Measurements from ENCODE around the gene STX19.

STX19 gene

DNA sequence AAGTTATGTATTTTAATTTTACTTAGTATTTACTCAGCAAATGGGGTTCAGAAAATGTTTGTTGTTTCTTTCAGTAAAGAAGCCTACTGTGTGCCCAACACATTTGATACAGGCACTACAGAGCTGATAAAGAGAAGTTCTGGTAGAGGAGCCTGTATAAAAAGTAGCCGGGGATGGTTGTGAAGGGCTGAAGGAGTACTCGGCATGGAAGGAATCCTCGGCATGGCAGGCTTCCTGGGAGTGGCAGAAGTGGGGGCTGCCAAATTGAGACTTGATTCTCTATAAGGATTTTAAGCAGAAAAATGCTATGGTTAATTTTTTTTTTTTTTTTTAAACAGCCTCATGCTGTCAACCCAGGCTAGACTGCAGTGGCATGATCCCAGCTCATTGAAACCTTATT, 39.2 kb downstream of the STX19 start:
- CTCF ChIA-PET, result interaction anchor here (0.6 to 1.2 kb wide), 2 partner anchors 14 to 134 kb away, joined by 4 read pairs; no protein-coding TSS in a partner anchor
- H3K4me3 ChIP-seq (ENCODE audit: low read depth, low read length), result no peak overlapping the region
- peaks cover 9% of the 10 kb centered on the region for H3K4me1 ChIP-seq (ENCODE audit: control insufficient read depth, insufficient read depth, low read length)
- H3K36me3 ChIP-seq (ENCODE audit: control insufficient read depth in 2 of 2, insufficient read depth in 1 of 2, low read length in 2 of 2), result no peaks in the 10 kb centered on the region
- POLR2A ChIA-PET, result interaction anchor here (1.0 kb wide), 1 partner anchor 16 kb away, joined by 4 read pairs; the partner anchor contains the start of gene PROS1
- H3K27ac ChIP-seq (ENCODE audit: extremely low read depth, low read depth, low read length), result no peak overlapping the region
- H3K9me3 ChIP-seq (ENCODE audit: control insufficient read depth, insufficient read depth, low read depth, low read length), result no peaks in the 10 kb centered on the region
- TF ChIP-seq ZNF302 (tag by site-specific recombination; IDR thresholded peaks at IDR 0.05; ENCODE audit: low read depth) (no peak), ZNF138 (tag by site-specific recombination; IDR thresholded peaks at IDR 0.05; ENCODE audit: borderline replicate concordance) (no peak), ZNF292 (tag by site-specific recombination; IDR thresholded peaks at IDR 0.05; ENCODE audit: borderline replicate concordance, low read depth) (no peak), ZNF140 (tag by site-specific recombination; IDR thresholded peaks at IDR 0.05) (no peak), GLI4 (tag by site-specific recombination; IDR thresholded peaks at IDR 0.05) (no peak), ZNF112 (tag by site-specific recombination; IDR thresholded peaks at IDR 0.05) (no peak), ZNF114 (tag by site-specific recombination; IDR thresholded peaks at IDR 0.05) (no peak)
- TF ChIP-seq, protein P1, sequence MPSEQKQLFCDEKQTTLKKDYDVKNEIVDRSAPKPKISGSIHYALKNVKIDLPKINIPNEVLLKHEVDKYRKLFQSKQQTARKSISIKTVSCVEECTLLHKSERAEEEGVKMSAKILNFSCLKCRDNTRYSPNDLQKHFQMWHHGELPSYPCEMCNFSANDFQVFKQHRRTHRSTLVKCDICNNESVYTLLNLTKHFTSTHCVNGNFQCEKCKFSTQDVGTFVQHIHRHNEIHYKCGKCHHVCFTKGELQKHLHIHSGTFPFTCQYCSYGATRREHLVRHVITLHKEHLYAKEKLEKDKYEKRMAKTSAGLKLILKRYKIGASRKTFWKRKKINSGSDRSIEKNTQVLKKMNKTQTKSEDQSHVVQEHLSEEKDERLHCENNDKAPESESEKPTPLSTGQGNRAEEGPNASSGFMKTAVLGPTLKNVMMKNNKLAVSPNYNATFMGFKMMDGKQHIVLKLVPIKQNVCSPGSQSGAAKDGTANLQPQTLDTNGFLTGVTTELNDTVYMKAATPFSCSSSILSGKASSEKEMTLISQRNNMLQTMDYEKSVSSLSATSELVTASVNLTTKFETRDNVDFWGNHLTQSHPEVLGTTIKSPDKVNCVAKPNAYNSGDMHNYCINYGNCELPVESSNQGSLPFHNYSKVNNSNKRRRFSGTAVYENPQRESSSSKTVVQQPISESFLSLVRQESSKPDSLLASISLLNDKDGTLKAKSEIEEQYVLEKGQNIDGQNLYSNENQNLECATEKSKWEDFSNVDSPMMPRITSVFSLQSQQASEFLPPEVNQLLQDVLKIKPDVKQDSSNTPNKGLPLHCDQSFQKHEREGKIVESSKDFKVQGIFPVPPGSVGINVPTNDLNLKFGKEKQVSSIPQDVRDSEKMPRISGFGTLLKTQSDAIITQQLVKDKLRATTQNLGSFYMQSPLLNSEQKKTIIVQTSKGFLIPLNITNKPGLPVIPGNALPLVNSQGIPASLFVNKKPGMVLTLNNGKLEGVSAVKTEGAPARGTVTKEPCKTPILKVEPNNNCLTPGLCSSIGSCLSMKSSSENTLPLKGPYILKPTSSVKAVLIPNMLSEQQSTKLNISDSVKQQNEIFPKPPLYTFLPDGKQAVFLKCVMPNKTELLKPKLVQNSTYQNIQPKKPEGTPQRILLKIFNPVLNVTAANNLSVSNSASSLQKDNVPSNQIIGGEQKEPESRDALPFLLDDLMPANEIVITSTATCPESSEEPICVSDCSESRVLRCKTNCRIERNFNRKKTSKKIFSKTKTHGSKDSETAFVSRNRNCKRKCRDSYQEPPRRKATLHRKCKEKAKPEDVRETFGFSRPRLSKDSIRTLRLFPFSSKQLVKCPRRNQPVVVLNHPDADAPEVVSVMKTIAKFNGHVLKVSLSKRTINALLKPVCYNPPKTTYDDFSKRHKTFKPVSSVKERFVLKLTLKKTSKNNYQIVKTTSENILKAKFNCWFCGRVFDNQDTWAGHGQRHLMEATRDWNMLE (tag by site-specific recombination; conservative IDR thresholded peaks at IDR 0.05; ENCODE audit: low read depth), result no peak
- TF ChIP-seq, protein P2, sequence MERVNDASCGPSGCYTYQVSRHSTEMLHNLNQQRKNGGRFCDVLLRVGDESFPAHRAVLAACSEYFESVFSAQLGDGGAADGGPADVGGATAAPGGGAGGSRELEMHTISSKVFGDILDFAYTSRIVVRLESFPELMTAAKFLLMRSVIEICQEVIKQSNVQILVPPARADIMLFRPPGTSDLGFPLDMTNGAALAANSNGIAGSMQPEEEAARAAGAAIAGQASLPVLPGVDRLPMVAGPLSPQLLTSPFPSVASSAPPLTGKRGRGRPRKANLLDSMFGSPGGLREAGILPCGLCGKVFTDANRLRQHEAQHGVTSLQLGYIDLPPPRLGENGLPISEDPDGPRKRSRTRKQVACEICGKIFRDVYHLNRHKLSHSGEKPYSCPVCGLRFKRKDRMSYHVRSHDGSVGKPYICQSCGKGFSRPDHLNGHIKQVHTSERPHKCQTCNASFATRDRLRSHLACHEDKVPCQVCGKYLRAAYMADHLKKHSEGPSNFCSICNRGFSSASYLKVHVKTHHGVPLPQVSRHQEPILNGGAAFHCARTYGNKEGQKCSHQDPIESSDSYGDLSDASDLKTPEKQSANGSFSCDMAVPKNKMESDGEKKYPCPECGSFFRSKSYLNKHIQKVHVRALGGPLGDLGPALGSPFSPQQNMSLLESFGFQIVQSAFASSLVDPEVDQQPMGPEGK (tag by site-specific recombination; IDR thresholded peaks at IDR 0.05), result no peak
- TF ChIP-seq, protein P3, sequence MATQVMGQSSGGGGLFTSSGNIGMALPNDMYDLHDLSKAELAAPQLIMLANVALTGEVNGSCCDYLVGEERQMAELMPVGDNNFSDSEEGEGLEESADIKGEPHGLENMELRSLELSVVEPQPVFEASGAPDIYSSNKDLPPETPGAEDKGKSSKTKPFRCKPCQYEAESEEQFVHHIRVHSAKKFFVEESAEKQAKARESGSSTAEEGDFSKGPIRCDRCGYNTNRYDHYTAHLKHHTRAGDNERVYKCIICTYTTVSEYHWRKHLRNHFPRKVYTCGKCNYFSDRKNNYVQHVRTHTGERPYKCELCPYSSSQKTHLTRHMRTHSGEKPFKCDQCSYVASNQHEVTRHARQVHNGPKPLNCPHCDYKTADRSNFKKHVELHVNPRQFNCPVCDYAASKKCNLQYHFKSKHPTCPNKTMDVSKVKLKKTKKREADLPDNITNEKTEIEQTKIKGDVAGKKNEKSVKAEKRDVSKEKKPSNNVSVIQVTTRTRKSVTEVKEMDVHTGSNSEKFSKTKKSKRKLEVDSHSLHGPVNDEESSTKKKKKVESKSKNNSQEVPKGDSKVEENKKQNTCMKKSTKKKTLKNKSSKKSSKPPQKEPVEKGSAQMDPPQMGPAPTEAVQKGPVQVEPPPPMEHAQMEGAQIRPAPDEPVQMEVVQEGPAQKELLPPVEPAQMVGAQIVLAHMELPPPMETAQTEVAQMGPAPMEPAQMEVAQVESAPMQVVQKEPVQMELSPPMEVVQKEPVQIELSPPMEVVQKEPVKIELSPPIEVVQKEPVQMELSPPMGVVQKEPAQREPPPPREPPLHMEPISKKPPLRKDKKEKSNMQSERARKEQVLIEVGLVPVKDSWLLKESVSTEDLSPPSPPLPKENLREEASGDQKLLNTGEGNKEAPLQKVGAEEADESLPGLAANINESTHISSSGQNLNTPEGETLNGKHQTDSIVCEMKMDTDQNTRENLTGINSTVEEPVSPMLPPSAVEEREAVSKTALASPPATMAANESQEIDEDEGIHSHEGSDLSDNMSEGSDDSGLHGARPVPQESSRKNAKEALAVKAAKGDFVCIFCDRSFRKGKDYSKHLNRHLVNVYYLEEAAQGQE (tag by site-specific recombination; IDR thresholded peaks at IDR 0.05), result no peak
- TF ChIP-seq, protein P4, sequence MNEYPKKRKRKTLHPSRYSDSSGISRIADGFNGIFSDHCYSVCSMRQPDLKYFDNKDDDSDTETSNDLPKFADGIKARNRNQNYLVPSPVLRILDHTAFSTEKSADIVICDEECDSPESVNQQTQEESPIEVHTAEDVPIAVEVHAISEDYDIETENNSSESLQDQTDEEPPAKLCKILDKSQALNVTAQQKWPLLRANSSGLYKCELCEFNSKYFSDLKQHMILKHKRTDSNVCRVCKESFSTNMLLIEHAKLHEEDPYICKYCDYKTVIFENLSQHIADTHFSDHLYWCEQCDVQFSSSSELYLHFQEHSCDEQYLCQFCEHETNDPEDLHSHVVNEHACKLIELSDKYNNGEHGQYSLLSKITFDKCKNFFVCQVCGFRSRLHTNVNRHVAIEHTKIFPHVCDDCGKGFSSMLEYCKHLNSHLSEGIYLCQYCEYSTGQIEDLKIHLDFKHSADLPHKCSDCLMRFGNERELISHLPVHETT (tag by site-specific recombination; IDR thresholded peaks at IDR 0.05), result no peak
- TF ChIP-seq, protein P5, sequence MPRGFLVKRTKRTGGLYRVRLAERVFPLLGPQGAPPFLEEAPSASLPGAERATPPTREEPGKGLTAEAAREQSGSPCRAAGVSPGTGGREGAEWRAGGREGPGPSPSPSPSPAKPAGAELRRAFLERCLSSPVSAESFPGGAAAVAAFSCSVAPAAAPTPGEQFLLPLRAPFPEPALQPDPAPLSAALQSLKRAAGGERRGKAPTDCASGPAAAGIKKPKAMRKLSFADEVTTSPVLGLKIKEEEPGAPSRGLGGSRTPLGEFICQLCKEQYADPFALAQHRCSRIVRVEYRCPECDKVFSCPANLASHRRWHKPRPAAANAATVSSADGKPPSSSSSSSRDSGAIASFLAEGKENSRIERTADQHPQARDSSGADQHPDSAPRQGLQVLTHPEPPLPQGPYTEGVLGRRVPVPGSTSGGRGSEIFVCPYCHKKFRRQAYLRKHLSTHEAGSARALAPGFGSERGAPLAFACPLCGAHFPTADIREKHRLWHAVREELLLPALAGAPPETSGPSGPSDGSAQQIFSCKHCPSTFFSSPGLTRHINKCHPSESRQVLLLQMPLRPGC (tag by site-specific recombination; IDR thresholded peaks at IDR 0.05), result no peak
- TF ChIP-seq, protein P6, sequence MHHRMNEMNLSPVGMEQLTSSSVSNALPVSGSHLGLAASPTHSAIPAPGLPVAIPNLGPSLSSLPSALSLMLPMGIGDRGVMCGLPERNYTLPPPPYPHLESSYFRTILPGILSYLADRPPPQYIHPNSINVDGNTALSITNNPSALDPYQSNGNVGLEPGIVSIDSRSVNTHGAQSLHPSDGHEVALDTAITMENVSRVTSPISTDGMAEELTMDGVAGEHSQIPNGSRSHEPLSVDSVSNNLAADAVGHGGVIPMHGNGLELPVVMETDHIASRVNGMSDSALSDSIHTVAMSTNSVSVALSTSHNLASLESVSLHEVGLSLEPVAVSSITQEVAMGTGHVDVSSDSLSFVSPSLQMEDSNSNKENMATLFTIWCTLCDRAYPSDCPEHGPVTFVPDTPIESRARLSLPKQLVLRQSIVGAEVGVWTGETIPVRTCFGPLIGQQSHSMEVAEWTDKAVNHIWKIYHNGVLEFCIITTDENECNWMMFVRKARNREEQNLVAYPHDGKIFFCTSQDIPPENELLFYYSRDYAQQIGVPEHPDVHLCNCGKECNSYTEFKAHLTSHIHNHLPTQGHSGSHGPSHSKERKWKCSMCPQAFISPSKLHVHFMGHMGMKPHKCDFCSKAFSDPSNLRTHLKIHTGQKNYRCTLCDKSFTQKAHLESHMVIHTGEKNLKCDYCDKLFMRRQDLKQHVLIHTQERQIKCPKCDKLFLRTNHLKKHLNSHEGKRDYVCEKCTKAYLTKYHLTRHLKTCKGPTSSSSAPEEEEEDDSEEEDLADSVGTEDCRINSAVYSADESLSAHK (tag by site-specific recombination; IDR thresholded peaks at IDR 0.05), result no peak
- TF ChIP-seq, protein P7, sequence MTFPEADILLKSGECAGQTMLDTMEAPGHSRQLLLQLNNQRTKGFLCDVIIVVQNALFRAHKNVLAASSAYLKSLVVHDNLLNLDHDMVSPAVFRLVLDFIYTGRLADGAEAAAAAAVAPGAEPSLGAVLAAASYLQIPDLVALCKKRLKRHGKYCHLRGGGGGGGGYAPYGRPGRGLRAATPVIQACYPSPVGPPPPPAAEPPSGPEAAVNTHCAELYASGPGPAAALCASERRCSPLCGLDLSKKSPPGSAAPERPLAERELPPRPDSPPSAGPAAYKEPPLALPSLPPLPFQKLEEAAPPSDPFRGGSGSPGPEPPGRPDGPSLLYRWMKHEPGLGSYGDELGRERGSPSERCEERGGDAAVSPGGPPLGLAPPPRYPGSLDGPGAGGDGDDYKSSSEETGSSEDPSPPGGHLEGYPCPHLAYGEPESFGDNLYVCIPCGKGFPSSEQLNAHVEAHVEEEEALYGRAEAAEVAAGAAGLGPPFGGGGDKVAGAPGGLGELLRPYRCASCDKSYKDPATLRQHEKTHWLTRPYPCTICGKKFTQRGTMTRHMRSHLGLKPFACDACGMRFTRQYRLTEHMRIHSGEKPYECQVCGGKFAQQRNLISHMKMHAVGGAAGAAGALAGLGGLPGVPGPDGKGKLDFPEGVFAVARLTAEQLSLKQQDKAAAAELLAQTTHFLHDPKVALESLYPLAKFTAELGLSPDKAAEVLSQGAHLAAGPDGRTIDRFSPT (tag by site-specific recombination; IDR thresholded peaks at IDR 0.05), result no peak
